Hepatocyte (in vitro differentiated cells): ENCODE measurements around the gene MICAL3.

Experiments used
- EZH2phosphoT487 ChIP-seq: fragments of 200-600 bp; sonication (generic); IDR thresholded peaks from one replicate; pipeline ENCODE4 v1.6.1; 2018; ENCODE audit warnings: antibody characterized with exemption, mild to moderate bottlenecking, low read depth, moderate library complexity; ENCODE audit not compliant: unreplicated experiment, severe bottlenecking
- TF ChIP-seq, protein P1 (sequence below): fragments of 200-600 bp; sonication (generic); IDR thresholded peaks from 2 replicates; pipeline ENCODE4 v1.5.1; 2016; ENCODE audit warnings: antibody characterized with exemption, mild to moderate bottlenecking; ENCODE audit not compliant: poor library complexity

DNA sequence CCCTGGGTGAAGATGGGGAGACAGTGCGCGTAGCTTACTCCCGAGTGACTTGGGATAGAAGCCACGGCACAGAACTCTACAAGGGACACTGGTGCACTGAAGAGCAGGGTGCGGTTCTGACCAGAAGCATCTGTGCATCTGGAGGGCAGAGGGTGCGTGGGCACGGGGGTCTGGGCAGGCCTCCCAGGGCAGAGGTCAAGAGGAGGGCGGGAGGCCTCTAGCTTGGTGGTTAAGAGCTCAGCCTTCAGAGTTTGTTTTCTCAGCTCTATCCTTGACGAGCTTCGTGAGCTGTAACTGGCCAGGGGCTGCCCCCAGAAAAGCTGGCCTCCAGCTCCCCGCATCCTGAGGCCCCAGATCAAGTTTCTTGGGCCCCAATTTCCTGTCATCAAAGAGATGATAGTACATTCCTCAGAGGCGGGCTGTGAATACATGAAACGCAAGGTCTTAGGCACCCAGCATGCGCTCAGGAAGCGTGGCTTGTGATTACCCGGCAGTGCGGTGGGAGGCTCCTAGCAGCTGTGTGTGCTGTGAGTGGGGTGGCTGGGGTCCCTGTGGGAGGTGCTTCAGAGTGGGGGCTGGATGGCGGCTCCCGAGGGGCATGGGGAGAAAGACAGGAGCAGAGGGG is 244.1 kb downstream of the MICAL3 start:
- TF ChIP-seq, protein P1, sequence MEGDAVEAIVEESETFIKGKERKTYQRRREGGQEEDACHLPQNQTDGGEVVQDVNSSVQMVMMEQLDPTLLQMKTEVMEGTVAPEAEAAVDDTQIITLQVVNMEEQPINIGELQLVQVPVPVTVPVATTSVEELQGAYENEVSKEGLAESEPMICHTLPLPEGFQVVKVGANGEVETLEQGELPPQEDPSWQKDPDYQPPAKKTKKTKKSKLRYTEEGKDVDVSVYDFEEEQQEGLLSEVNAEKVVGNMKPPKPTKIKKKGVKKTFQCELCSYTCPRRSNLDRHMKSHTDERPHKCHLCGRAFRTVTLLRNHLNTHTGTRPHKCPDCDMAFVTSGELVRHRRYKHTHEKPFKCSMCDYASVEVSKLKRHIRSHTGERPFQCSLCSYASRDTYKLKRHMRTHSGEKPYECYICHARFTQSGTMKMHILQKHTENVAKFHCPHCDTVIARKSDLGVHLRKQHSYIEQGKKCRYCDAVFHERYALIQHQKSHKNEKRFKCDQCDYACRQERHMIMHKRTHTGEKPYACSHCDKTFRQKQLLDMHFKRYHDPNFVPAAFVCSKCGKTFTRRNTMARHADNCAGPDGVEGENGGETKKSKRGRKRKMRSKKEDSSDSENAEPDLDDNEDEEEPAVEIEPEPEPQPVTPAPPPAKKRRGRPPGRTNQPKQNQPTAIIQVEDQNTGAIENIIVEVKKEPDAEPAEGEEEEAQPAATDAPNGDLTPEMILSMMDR: no peak
- no peak for TF ChIP-seq EZH2phosphoT487
